Glutamatergic neuron (in vitro differentiated cells): ENCODE data around the gene SCFD1. TPM values are rescaled to one million over a fixed set of nuclear protein-coding genes. Genes with fewer than 3 reads are reported as not detected.

ENCODE experiments used
- DNase-seq: peaks from one replicate; pipeline ENCODE4 v3.0.0; 2022
- H3K27ac Mint-ChIP-seq: one replicate; pipeline ENCODE4 v1.8.0; 2020; ENCODE audit warnings: mild to moderate bottlenecking, mixed read lengths, inconsistent platforms; ENCODE audit not compliant: unreplicated experiment
- H3K27me3 Mint-ChIP-seq: one replicate; pipeline ENCODE4 v1.8.0; 2020; ENCODE audit warnings: mild to moderate bottlenecking, moderate library complexity, mixed read lengths, inconsistent platforms; ENCODE audit not compliant: unreplicated experiment
- H3K36me3 Mint-ChIP-seq: one replicate; pipeline ENCODE4 v1.8.0; 2020; ENCODE audit warnings: mild to moderate bottlenecking, mixed read lengths, inconsistent platforms; ENCODE audit not compliant: unreplicated experiment
- H3K4me1 Mint-ChIP-seq: one replicate; pipeline ENCODE4 v1.8.0; 2020; ENCODE audit warnings: mild to moderate bottlenecking, low read depth, mixed read lengths, inconsistent platforms; ENCODE audit not compliant: unreplicated experiment
- H3K4me3 Mint-ChIP-seq: one replicate; pipeline ENCODE4 v1.8.0; 2020; ENCODE audit warnings: mild to moderate bottlenecking, mixed read lengths, inconsistent platforms; ENCODE audit not compliant: unreplicated experiment
- H3K9me3 Mint-ChIP-seq: one replicate; pipeline ENCODE4 v1.8.0; 2020; ENCODE audit warnings: mild to moderate bottlenecking, moderate library complexity, mixed read lengths, inconsistent platforms; ENCODE audit not compliant: unreplicated experiment
- total RNA-seq: library from RNA; stranded (reverse); fragmentation: NEBNext Ultra II Directional; extraction: Animal tissue kit (Norgen Biotek cat#: 25700); gene quantifications from one replicate; pipeline ENCODE4 v1.2.1, GENCODE V29; 2021; ENCODE audit not compliant: unreplicated experiment
- TF ChIP-seq, protein P1 (sequence below): fragments of 200-600 bp; sonication (generic); IDR thresholded peaks from one replicate; pipeline ENCODE4 v1.5.0; 2021; ENCODE audit not compliant: partially characterized antibody, unreplicated experiment

SCFD1 gene
- total RNA-seq, 1 donor from 2014 or later = 68.9 TPM

DNA sequence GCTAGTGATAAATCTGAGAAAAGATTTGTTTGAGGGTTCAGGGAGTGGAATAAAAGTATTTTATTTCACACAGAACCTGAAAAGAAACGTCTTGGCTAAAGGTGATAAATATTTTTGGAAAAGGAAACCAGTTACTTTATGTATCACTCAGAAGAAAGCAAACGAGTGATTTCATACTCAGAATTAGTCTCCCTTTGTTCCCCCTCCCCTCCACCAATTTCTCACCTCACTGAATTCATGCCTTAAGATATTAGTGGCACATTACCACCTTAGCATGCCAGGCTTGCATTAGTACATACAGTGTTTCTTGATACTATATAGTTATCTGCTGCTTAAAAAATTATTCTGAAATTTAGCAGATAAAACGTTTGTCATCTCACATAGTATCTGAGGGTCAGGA, 35.0 kb upstream of the SCFD1 start:
- Mint-ChIP-seq H3K4me1 (no peaks in the 10 kb centered on the region), H3K27ac (no peak overlapping the region), H3K27me3 (no peaks in the 10 kb centered on the region), H3K9me3 (no peaks in the 10 kb centered on the region), H3K36me3 (peaks cover 25% of the 10 kb centered on the region), H3K4me3 (no peak overlapping the region)
- DNase-seq = no peak
- TF ChIP-seq, protein P1, sequence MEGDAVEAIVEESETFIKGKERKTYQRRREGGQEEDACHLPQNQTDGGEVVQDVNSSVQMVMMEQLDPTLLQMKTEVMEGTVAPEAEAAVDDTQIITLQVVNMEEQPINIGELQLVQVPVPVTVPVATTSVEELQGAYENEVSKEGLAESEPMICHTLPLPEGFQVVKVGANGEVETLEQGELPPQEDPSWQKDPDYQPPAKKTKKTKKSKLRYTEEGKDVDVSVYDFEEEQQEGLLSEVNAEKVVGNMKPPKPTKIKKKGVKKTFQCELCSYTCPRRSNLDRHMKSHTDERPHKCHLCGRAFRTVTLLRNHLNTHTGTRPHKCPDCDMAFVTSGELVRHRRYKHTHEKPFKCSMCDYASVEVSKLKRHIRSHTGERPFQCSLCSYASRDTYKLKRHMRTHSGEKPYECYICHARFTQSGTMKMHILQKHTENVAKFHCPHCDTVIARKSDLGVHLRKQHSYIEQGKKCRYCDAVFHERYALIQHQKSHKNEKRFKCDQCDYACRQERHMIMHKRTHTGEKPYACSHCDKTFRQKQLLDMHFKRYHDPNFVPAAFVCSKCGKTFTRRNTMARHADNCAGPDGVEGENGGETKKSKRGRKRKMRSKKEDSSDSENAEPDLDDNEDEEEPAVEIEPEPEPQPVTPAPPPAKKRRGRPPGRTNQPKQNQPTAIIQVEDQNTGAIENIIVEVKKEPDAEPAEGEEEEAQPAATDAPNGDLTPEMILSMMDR = no peak

DNA sequence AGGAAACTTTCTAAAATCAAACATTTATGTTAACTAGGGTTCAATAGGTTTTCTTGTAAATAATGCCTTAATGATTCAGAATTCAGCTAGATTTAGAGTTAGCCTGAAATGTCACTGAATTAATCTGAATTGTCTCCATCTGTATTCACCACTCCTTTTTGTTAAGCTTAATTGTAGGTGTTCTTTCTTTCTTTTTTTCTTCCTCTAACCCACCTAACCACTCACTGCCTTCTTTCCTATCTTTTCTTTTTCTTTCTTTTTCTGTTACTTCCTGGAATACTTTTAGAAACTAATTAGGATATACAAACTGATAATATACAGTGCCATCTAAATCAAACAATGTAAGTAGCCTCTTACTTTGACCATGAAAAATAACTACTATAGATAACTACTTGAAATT, 33.2 kb upstream of the SCFD1 start:
- DNase-seq = no peak
- H3K27ac Mint-ChIP-seq = no peak overlapping the region
- no peaks in the 10 kb centered on the region for H3K27me3 Mint-ChIP-seq
- H3K36me3 Mint-ChIP-seq = peaks cover 17% of the 10 kb centered on the region
- no peaks in the 10 kb centered on the region for H3K4me1 Mint-ChIP-seq
- TF ChIP-seq, protein P1 = no peak
- no peak overlapping the region for H3K4me3 Mint-ChIP-seq
- H3K9me3 Mint-ChIP-seq = no peaks in the 10 kb centered on the region

DNA sequence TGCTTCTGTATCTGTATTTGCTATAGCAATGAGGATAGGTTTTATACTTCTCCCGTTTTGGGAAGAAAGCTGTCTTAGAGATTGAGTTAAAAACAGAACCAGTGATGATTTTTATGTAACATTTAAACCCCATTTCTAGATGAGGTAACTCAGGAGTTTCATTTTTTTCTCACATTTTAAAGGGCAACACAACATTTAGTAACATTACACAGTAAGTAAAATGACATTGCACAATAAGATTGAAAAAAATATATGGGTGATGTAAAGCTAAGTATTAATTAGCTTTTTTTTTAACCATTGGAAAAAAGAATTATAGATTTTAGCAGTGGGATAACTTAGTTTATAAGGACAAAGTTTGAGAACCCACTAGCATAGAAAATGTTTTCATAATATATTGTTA, 25.2 kb upstream of the SCFD1 start:
- TF ChIP-seq, protein P1 = no peak
- Mint-ChIP-seq H3K27me3 (no peaks in the 10 kb centered on the region), H3K36me3 (no peaks in the 10 kb centered on the region), H3K9me3 (no peaks in the 10 kb centered on the region), H3K4me1 (no peaks in the 10 kb centered on the region), H3K27ac (no peak overlapping the region), H3K4me3 (no peak overlapping the region)
- no peak for DNase-seq

DNA sequence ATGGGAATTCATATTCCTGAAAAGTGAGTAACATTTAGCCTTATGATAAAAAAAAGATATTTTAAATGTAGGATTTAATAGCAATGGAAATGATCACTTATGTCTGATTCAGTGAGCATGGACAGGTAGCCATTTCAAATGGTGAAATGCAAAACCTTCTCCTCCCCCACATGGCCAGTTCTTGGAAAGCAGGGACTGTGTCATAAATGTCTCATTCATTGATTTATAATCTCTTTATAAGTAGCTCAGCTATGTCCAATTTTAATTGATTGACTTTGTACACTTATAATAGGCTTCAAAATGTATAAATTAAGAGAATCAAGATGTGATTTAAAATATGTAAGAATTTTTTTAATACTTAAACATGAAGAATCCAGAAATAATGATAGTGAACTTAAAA, 24.6 kb upstream of the SCFD1 start:
- TF ChIP-seq, protein P1 = no peak
- no peak overlapping the region for H3K27ac Mint-ChIP-seq
- H3K4me3 Mint-ChIP-seq = no peak overlapping the region
- H3K4me1 Mint-ChIP-seq = no peaks in the 10 kb centered on the region
- H3K36me3 Mint-ChIP-seq = no peaks in the 10 kb centered on the region
- no peak for DNase-seq
- no peaks in the 10 kb centered on the region for H3K9me3 Mint-ChIP-seq
- no peaks in the 10 kb centered on the region for H3K27me3 Mint-ChIP-seq

DNA sequence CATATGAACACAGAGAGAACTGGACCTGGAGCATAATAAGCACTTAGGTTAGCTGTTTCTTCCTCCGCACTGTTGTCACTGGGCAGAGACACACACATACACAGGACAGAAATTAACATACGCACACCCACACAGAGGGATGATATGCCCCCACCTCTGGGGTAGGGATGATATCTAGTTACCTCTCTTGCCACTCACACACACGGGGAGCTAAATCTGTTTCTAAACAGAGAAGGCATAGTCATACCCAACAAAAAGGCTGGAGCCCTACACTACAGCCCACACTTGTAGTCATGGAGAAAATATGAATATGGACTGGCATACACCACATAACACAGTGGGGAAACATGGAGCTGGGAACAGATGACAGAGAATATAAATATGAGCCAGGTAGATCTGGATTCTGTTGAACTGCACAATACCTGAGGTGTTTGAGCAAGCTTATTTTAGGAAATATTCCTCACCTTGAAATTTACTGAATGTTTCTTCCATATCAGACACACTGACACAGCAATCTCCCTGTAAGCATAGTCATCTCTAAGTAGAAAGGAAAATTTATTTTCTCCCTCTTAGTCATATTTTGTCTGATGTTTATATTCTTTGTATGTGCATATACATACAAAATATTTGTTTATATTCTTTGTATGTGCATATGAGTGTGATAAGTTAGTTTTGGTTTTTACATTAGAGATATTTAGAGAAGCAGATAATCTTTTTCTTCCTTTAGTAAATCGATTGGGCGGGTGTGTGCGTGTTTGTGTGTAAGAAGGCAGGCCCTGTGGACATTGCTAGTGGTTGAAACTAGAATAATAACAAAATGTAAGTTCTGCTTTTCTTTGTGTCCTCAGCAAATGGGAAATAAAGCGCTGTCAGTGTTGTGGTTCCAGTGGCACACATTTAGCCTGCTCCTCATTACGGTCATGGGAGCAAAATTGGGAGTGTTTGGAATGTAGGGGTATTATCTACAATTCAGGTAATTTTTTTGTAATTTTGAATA, 20.9 kb upstream of the SCFD1 start:
- TF ChIP-seq, protein P1 = no peak
- Mint-ChIP-seq H3K9me3 (no peaks in the 10 kb centered on the region), H3K36me3 (no peaks in the 10 kb centered on the region), H3K4me3 (no peak overlapping the region), H3K27me3 (no peaks in the 10 kb centered on the region), H3K4me1 (no peaks in the 10 kb centered on the region), H3K27ac (no peak overlapping the region)
- no peak for DNase-seq
